ENCODE results near the gene CYB561.

Gene CYB561

GRCh38 chr17:63447471-63448009, 1.4 kb upstream of the CYB561 start:
- DNase-seq, result peak; percentile 71 to 72

- DNase-seq, result peak; percentile 99
These were observed 806 bp upstream of the CYB561 start for GRCh38 chr17:63446753-63447470.

DNA sequence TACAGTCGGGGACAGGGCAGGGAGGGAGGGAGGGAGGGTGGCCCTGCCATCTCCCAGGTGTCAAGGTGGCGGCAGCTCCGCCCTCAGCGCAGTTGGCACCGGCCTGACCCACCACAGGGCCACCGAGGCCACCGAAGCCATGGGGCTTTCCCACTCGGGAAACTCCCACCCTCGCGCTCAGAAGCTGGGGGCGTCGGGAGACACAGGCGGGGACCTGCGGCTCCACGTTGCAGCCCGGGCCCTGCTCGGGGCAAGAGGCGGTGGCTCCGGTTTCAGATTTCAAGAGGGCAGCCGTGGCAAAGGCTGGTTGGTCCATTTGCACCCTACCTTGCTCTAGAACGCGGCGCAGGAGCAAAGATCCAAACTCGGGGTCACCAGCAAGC, 544 bp downstream of the CYB561 start:
- peak; percentile 30 to 34 for DNase-seq

DNA sequence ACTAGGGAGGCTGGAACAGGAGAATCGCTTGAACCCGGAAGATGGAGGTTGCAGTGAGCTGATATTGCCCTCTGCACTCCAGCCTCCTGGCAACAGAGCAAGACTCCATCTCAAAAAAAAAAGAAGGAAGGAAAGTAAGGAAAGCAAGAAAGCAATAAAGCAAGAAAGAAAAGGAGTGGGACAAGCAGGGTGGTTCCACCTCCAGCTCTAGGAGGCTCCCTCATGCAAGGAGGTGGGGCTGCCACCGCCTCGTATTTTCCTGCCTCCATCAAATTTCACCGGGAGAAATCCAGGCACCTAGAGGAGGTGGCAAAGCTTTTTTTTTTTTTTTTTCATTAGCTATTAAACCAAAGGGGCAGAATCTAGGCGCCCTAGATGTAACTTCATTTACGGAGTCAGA, 1.0 kb downstream of the CYB561 start:
- no peak for DNase-seq

DNA sequence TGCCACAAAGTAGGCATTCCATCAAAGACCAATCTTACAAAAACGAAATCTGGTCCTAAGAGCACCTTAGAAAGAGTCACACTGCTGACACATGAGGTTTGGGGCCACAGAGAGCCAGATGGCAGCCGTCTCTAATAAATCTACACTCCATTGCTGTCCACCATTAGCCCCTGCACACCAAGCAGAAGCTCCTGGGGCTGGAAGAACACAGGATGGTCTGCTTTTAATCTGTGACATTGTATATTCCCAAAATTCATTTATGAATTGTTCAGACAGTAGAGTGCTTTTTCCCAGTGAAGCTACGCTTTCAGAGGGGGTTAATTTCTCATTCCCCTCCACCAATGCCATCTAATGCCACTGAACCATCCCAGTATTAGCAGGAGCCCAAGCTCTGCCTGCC, 1.6 kb downstream of the CYB561 start:
- no peak for DNase-seq

DNA sequence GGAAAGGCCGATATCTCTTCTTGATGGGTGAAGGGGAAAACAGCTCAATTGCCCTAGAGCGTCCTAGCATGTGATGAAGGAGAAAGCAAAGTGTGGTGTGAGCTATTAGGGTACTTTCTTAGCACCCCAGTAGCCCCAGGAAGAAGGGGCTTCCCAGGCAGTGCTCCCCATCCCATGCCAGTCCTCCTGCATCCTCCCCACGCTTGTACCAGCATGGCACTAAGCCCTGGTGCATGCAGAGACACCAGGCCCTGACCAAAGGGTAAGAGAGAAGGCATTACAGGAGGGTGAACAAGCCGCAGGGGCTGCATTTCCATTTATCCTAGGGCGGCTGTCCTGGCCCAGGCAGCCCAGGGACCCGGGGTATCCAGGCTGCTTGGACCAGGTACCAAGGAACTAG, 3.1 kb downstream of the CYB561 start:
- DNase-seq, result no peak

DNA sequence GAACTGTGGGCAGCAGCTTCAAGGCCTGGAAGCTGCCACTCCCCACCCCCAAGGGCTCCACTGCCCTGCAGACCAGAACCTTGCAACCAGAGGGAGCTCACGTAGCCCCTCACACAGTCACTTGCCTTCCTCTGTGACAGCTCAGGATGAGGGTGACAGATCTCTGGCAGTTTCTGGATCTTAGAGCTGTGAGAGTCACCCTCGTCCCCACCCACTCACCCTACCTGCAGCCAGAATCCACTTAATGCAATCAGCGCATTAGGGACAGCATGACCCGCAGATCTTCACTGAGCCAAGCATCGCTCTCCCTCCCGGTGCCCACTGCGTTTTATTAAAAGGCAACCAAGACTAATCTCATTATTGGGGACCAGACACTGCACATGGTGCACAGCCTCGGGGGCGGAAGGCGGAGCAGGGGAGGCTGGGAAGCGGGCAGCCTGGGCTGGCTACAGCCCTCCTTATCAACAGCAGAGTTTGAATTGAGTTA, 3.5 kb downstream of the CYB561 start:
- DNase-seq, result peak; percentile 69 to 75

- no peak for DNase-seq
These were observed 4.0 kb downstream of the CYB561 start for GRCh38 chr17:63442074-63442473.

DNA sequence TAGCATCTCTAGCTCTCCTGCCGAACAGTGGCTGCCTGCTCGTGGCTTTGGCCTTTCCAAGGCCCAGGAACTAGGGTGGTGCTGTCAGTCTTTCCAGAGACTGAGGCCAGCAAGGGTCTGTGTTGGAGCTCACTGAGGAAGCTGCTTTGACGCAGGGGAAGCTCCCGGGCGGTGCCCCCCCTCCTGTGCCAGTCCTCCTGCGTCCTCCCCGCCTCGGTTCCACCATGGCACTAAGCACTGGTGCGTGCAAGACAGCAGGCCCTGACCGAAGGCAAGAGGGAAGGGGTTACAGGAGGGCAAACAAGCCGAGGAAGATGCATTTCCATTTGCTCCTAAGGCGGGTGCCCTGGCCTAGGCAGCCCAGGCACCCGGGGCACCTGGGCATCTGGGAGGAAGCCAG, 4.5 kb downstream of the CYB561 start:
- DNase-seq, result no peak

- DNase-seq, result no peak
These were observed 5.3 kb downstream of the CYB561 start for GRCh38 chr17:63440770-63441335.

DNA sequence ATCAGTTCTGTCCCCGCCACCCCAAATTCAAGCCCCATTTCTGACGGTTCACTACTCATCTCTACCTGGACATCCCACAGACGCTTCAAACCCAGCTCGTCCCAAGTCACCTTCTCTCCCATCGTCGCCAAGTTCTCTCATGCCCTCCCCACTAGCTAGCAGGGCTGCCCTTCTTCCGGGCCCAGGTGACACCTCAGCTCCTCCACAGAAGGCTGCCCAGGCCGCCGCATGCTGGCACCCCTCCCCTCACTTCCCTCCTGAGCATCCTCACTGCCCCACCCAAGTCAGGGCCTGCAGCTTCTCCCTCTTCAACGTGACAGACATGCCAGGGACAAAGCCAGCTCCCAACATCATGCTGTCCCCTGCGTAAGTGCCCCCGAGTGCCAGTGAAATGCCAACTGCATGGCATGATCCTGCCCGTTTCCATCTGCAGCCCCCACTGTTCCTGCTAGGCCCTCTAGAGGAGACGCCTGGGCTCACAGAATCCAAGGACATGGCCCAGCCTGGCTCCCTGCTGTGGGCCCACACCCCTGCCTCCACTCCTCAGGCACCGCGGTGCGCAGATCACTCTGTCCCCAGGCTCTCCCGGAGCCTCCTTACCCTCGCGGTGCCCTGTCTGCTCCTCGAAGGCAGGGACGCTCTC, 5.9 kb downstream of the CYB561 start:
- DNase-seq, result no peak

GRCh38 chr17:63439687-63440086, 6.4 kb downstream of the CYB561 start:
- DNase-seq, result no peak

GRCh38 chr17:63438092-63439051, 7.7 kb downstream of the CYB561 start:
- DNase-seq, result no peak

GRCh38 chr17:63437287-63438091, 8.6 kb downstream of the CYB561 start:
- no peak for DNase-seq

DNA sequence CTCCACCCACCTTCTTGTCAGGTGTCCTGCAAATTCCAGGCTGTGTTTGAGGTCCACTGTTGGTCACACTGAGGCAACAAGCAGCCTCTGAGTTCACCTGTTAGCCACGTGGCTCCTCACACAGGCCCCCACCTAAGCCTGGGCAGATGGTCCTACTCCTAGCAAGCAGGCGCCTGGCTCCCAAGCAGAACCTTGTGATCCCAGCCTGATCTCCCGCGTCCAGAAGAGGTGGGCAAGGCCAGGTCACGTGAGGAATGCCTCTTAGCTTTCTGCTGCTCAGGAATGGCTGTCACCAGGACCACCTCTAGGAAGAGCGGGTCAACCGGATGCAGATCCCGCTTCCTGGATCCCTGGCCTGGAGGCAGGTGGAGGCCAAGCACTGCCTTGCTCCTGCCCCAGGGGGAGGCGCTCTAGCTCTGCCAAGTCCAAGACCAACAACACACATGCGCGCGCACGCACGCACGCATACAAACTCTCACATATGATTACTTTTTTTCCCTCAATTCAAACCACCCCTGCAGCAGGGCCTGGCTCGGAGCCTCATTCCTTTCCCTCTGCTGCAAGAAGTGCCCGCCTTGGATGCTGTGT, 9.5 kb downstream of the CYB561 start:
- DNase-seq, result no peak

DNA sequence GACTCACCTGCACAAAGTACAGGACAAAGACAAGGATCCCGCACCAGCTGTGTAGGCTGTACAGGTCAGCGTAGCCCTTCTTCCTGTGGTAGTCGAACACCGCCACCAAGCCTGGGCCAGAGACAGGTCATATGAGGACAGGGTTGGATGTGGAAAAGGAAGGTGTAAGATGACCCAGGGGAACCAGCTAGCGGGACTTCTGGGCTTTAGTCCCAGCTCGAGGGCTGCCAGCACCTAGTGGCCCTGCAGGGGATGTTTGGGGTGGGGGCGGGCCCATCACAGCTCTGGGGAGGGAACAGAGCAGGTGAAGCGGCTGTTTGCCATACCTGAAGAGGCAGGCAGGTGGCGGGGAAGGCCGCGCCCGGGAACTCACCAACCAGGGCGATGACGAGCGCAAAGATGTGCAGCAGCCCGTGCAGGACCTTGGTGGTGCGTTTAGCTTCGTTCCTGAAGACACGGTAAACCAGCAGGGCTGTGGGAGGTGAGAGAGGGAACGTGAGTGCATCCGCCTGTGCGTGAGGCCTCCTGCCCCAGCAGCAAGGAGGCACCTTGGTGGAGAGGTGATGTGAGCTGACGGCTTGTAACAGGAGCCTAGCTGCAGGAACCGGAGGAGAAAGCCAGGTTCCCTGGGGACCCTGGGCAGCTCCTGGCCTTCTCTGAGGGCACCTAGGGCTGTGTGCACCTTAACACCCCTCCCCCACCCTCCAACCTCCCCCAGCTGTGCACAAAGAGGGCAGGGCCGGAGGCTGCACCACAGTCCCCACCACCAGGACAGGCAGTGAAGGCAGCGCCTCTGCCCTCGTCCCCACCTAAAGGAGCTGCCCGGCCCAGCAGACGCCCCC, 10.2 kb downstream of the CYB561 start:
- no peak for DNase-seq

DNA sequence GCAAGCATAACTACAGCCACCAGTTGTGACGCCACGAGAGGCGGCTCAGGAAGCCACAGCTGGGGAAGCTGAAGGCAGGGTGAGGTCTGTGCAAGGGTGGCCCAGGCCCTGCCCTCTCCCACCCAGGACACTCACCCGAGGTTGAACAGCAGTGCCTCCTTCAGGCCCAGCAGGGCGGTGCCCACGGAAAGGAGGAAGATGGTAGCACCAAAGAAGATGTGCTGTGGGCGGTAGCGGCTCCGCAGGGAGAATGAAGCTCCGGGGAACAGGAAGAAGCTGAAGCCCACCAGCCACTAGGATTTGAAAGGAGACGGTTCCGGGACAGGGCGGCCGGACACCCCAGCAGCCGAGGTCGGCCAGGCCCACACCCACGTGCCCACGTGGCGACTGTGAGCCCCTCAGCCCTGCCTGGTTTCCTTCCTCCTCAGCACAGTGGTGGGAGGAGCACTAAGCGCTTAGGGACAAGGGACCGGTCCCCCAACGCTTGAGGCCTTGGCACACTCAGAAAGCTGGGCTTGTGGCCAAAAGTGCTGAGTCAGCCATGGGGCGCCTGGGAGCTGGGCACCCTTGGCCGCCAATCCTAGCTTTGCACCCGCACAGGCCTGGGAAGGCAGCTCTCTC, 11.0 kb downstream of the CYB561 start:
- peak; percentile 96 to 97 for DNase-seq

DNA sequence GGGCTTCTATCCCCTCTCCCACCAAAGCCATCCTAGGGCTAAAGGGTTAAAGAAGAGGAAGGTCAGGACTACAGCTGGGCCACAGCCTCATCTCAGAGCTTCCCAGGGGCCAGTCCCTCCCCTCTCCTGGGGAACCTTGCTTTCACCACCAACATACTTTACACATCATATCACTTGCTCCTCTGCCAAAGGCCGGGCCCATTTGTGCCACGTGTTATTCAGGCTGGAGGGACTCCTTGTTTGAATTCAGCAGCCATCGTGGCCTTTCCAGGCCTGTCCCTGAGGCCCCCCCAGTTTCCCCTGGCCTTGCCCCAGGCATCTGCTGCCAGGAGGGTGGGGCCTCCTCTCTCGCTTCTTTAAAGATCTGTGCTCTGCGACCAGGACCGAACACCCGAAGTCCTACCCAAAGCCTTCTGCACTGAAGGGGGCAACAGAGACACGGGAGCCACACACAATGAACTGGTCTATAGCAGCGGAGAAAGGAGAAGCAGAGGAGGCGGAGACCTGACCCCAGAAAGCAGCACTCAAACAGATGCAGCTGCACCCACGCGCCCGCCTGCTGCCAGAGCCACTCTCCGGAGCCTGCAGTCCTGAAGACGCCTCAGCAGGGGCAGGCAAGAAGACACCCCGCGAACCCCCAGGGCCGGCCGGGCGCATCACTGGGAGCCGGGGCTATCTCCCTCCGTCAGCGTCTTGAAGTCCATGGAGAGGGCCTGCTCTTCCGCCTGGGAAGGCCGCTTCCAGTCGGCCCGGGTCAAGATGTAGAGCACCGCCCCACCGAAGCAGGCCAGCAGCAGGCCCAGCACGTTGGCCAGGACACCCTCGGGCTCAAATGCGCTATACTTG, 12.1 kb downstream of the CYB561 start:
- DNase-seq, result peak; percentile 86 to 97

Data from Kasumi-1 (cell line).